Hematopoietic multipotent progenitor cell (in vitro differentiated cells): ENCODE data around the gene TDRD9. TPM values are rescaled to one million over a fixed set of nuclear protein-coding genes. Genes with fewer than 3 reads are reported as not detected.

Experiments
- DNase-seq, 3 donors: peaks; one replicate each; pipeline ENCODE4 v3.0.0-alpha.2; 2011 to 2015; ENCODE audit warnings: low read depth in 2 of 3, low spot score in 2 of 3
- total RNA-seq: library from RNA; depleted of rRNA; stranded (reverse); fragments of >200 nt; gene quantifications from one replicate; pipeline ENCODE4 v1.2.3, GENCODE V29; 2012

Gene TDRD9
- total RNA-seq, 1 donor = 1.6 TPM

- no peak for DNase-seq
Observed at GRCh38 chr14:104019029-104019428, 90.8 kb downstream of the TDRD9 start.

- no peak for DNase-seq
Observed at GRCh38 chr14:104019806-104020205, 91.5 kb downstream of the TDRD9 start.

DNA sequence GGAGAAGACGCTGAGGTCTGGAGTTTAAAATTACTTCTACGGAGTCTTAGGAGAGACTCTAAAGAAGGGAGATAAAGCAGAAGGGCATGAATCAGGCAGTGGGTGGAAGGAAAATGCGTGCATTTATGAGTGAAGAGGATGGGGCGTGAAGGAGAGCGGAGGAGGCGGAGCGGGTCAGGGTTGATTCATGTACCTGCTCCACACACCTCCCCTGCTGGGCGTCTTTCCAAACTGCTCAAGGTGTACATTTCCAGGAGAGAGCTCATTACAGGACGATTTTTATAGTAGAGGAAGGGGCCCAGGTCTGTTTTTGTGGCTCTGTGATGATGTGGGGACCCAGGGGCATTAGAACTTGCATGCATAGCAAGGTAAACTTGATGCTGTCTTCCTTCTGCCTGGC, 92.2 kb downstream of the TDRD9 start:
- no peak for DNase-seq

- no peak for DNase-seq
Observed at GRCh38 chr14:104023325-104024055, 95.2 kb downstream of the TDRD9 start.

DNA sequence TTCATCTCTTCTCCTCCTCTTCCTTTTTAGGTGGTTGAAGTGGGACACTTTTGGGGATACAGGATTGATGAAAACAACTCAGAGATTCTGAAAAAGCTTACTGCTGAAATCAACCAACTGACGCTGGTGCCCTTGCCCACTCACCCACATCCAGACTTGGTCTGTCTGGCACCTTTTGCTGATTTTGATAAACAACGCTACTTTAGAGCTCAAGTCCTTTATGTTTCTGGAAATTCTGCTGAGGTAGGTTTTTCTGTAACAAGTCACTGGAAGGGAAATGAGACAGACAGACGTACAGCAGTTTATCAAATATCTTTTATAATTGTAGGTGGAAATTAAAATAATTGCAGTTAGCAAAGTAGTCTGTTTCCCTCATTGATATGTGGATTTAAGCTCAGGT, 97.3 kb downstream of the TDRD9 start:
- DNase-seq = no peak

DNA sequence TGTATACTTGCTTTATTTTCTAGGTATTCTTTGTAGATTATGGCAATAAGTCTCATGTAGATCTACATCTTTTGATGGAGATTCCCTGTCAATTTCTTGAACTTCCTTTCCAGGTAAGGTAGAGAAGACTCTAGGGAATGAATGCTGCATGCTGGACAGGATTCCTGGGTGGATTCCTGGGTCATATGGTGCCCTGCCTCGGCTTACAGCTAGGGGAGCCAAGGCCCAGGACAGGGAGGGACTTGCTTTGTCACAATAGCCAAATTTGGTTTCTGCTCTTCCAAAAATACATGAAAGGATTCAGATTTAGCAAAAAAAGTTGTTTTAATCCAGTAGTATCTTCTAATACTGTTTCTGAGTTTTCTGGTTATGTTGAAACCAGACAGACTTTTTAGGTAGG, 97.8 kb downstream of the TDRD9 start:
- no peak for DNase-seq

DNA sequence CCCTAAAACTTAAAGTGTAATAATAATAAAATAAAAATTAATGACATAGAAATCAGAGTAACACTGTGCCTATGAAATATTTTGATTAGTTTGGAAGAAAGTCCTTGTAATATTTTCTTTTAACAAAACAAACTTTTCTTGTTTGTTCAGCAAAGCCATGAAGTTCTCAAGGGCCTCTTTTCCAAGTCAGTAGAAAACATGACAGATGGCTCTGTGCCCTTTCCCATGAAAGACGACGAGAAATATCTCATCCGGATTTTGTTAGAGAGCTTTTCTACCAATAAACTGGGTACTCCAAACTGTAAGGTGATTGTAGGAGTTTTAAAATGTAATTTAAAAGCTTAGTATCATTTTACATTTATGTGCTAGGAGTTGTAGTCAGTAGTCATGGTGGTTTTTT, 102.7 kb downstream of the TDRD9 start:
- DNase-seq = no peak

GRCh38 chr14:104031384-104031783, 103.1 kb downstream of the TDRD9 start:
- DNase-seq = no peak

DNA sequence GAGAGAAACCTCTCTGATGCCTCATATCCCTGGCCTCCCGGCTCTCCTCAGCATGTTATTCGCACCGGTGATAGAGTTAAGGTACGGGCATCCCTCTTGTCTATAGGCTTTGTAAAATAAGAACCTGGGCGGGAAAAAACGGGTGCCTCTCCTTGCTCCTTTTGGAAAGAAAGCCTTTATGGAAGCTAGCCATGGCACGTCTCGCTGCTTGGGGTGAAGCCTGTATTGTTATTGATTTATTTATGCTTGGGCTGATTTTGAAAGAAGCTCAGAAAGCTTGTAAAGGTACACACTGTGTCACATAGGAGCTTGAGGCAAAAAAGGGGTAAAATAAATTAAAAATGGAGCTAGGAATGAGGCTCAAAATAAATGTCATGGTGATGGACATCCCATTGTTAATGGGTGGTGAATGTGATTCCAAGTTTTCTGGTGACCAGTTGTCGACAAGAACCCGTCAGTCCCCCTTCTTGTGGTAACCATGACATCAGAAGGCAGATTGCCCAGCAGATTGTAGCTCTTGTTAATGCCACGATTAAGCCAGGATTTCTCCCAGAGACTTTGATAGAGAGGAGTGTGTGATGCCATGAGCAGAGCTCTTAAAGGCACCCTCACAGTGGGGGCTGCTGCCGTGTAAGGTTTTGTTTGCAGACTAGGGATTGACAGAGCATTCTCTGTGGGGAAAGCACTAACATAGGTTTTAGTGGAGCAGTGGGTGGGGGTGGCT, 106.9 kb downstream of the TDRD9 start:
- no peak for DNase-seq

DNA sequence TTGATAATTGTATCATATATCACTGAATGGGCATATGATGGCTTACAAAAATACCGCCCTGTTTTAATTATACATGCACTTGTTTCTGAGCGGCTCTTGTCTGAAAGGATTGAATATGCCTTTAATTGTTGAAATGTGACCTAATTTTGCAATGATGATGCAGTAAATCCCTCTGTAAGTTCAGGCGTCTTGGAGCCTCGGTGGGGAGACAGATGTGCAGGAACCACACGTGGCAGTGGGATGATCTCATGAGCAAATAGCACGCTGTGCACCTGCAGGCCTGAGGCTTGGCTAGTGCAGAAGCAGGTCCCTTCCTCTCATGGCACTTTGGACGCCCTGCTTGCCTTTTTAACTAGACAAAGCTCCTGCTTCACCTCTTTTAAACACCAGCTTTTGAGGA, 108.0 kb downstream of the TDRD9 start:
- no peak for DNase-seq

DNA sequence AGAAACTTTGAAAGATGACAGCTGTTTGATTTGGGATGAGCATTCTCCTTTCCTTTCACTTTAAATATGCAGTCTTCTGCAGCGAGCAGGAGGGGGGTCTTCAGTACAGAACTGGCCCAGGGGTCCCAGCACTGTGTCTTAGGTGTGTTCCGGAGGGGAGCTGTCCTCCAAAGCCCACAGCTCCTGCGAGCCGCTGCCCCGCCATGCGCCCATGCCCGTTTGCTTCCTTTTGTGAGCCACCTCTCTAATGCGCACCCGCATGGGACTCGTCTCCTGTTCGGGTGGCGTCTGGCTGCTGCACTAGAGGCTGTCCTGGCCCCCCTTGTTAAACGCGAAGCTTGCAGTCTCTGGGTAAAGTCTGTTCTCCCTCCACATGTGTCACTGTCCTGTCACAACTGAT, 108.8 kb downstream of the TDRD9 start:
- DNase-seq = no peak

DNA sequence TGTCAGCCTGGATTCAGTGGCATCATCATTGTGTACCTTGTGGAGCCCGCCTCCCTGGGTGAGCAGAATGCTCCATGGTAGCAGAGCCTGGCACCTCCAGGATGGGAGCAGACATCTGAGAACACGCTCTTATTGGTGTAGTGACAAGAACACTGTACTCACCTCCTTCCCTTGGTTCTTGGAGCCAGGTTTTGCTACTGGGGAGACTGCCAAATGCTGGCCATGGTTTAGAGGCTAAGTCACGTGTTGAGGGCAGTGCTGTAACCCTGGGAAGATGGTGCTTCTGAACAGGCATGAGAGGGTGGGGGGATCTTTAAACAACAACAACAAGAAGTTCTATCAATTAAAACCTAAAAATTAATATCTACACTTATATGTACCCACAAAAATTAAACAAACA, 109.6 kb downstream of the TDRD9 start:
- DNase-seq = no peak

DNA sequence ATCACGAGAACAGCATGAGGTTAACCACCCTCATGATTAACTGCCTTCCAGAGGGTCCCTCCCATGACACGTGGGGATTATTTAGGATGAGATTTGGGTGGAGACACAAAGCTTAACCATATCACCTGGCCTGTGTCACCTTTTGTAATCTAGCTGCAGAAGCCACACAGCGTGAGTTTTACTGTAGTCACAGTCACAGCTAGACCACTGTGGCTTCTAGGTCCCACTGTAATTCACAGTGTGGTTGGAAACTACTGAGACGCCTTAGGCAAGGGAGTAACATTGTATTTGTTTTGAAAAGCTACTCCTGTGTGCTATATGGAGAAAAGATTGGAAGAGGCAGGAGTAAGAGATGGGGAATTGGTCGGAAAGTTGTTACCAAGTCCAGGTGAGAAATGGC, 111.0 kb downstream of the TDRD9 start:
- no peak for DNase-seq

GRCh38 chr14:104040539-104040938, 112.3 kb downstream of the TDRD9 start:
- DNase-seq = no peak

- DNase-seq = no peak
Observed at GRCh38 chr14:104041430-104042104, 113.3 kb downstream of the TDRD9 start.

DNA sequence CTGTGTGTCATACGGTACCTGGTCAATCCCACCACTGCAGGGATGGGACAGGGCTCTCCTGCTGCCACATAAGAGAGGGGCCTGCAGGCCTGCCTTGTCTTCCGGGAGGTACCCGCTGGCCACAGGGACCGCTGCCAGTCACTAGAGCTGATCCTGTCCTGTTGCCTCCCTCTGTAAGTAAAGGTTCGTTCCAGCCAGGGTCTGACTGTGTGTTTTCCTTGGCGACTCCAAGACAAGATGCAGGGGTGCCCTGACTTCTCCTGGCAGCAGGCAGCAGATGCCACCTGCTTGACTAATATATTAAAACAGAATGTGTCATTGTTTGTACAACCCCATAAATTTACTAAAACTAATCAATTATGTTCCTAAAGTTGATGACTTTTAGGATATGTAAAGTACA, 115.8 kb downstream of the TDRD9 start:
- no peak for DNase-seq

GRCh38 chr14:104047761-104048160, 119.5 kb downstream of the TDRD9 start:
- no peak for DNase-seq

DNA sequence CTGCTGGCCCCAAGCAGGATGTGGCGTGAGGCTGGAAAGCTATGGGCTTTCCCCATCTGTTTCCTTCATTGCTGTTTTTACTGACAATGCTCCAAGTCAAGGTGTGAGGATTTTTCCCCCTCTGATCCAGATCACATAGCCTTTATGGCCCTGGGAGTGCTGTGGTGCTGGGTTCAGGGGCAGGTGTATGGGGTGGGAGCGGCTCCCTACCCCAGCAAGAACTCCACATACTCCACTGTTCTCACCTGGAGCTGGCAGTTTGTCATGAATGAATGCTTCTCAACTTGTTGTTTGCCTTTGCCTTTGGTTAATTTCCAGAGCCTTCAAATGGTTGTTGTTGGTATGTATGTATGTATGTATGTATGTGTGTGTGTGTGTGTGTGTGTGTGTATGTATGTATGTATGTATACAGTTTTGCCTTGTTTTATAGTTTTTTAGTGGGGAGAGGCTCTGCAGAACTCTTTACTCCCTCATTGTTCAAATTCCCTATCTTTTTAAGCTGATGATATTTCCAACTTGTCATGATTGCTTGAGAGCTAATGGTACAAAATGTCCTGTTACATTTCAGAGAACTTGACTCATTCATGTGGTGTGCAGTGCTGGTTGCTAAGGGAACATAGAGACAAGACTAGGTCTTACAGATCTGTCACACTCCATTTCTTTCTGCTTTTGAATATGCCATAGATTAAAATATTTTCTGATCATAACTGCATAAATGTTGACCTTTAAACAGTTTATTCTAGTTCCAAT, 120.7 kb downstream of the TDRD9 start:
- no peak for DNase-seq

GRCh38 chr14:104049576-104050240, 121.5 kb downstream of the TDRD9 start:
- DNase-seq = no peak

DNA sequence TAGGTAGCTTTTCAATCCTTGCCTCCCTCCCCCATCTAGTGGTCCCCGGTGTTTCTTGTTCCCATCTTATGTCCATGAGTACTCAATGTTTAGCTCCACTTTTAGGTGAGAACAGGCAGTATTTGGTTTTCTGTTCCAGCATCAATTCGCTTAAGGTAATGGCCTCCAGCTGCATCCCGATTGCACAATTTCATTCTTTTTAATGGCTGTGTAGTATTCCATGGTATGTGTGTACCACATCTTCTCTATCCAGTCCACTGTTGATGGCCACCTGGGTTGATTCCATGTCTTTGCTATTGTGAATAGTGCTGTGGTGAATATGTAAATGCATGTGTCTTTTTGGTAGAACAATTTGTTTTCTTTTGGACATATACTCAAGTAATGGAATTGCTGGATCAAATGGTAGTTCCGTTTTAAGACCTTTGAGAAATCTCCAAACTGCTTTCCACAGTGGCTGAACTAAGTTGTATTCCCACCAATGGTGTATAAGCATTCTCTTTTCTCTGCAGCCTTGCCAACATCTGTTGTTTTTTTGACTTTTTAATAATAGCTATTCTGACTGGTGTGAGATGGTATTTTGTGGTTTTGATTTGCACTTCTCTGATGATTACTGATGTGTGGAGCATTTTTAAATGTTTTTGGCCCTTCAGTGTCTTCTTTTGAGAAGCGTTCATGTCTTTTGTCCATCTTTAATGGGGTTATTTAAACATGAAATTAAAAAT, 123.0 kb downstream of the TDRD9 start:
- DNase-seq = no peak
